ENCODE data around the gene LANCL2. TPM values are rescaled to one million over a fixed set of nuclear protein-coding genes. Genes with fewer than 3 reads are reported as not detected.

Gene LANCL2
- total and polyA plus RNA-seq, 2 of the 4 experiments (the other 2 are of a cell fraction), result 11.7 to 17.9 TPM

GRCh38 chr7:55409482-55410225 lies 44.5 kb downstream of the LANCL2 start:
- in situ Hi-C loops (cut with MboI; ENCODE audit: low sequenced_read_pairs) (loop anchor here (5.0 to 10.0 kb wide), 2 partner anchors 132 to 645 kb away; no protein-coding TSS in a partner anchor), dilution Hi-C loops (cut with HindIII; ENCODE audit: low sequenced_read_pairs, unreplicated experiment) (no loop called here), intact Hi-C loops (cut with micrococcal nuclease) (loop anchor here (5.0 kb wide), 1 partner anchor 42 kb away; the partner anchor contains the start of gene LANCL2)
- no peak overlapping the region for H3K4ac ChIP-seq (ENCODE audit: low read depth, low read length)
- no peak overlapping the region for H3K56ac ChIP-seq (ENCODE audit: extremely low read depth, insufficient read depth, low read length)
- H4K8ac ChIP-seq (ENCODE audit: low read depth in 2 of 2, low read length in 2 of 2), result no peak overlapping the region
- H2AK9ac ChIP-seq (replicated peaks; ENCODE audit: low read depth, low read length, poor library complexity), result no peak overlapping the region
- peaks cover 6% of the 10 kb centered on the region for H3K9me1 ChIP-seq (ENCODE audit: insufficient read depth, low read length)
- H3K9ac ChIP-seq (ENCODE audit: low read depth, low read length), result no peak overlapping the region
- no CpG with 5 or more reads among the region's 3 CpGs for WGBS, 2 experiments (ENCODE audit: extremely low coverage in 2 of 2, insufficient read length in 1 of 2)
- H4K20me1 ChIP-seq (ENCODE audit: insufficient read depth, low read length), result no peaks in the 10 kb centered on the region
- TF ChIP-seq NFE2L2 (IDR thresholded peaks at IDR 0.05; ENCODE audit: low read depth, low read length) (no peak), USF2 (IDR thresholded peaks at IDR 0.05; ENCODE audit: low read depth, low read length) (no peak), RFX5 (IDR thresholded peaks at IDR 0.05; ENCODE audit: low read depth, low read length) (no peak), ELK1 (IDR thresholded peaks at IDR 0.05; ENCODE audit: borderline replicate concordance, low read depth, low read length) (no peak), MXI1 (IDR thresholded peaks at IDR 0.05; ENCODE audit: borderline replicate concordance, low read depth, low read length) (no peak), CEBPB (IDR thresholded peaks at IDR 0.05; ENCODE audit: low read depth, low read length) (no peak), BHLHE40 (IDR thresholded peaks at IDR 0.05; ENCODE audit: low read depth, low read length) (no peak), CHD1 (IDR thresholded peaks at IDR 0.05; ENCODE audit: low read depth, low read length) (no peak), RCOR1 (IDR thresholded peaks at IDR 0.05; ENCODE audit: insufficient replicate concordance, low read length) (no peak), SMC3 (IDR thresholded peaks at IDR 0.05; ENCODE audit: low read depth, low read length) (no peak), CTCF (conservative IDR thresholded peaks at IDR 0.05; ENCODE audit: low read depth, low read length) (peak; percentile 25; the same call in 1 of the 2 replicates), POLR2A (IDR thresholded peaks at IDR 0.05; ENCODE audit: low read depth, low read length) (no peak), RAD21 (IDR thresholded peaks at IDR 0.05; ENCODE audit: low read length) (0 out of 2 replicates have a peak, but pooled peaks have one; percentile 25), MAFK (IDR thresholded peaks at IDR 0.05; ENCODE audit: low read depth, low read length) (no peak), FOS (IDR thresholded peaks at IDR 0.05; ENCODE audit: low read depth, low read length) (no peak)
- no peak overlapping the region for H3K14ac ChIP-seq (replicated peaks; ENCODE audit: low read depth, low read length)
- H3K4me2 ChIP-seq (ENCODE audit: low read depth, low read length), result no peak overlapping the region
- no peaks in the 10 kb centered on the region for H3K27me3 ChIP-seq (ENCODE audit: control insufficient read depth, insufficient read depth, low read length)
- H2BK15ac ChIP-seq (ENCODE audit: low read depth, low read length), result no peak overlapping the region
- no peaks in the 10 kb centered on the region for H3K4me1 ChIP-seq (ENCODE audit: control insufficient read depth, insufficient read depth, low read length)
- no peak overlapping the region for H4K5ac ChIP-seq (ENCODE audit: low read depth, low read length)
- H3K79me1 ChIP-seq (ENCODE audit: low read depth in 1 of 2, low read length in 2 of 2), result no peaks in the 10 kb centered on the region
- H2BK20ac ChIP-seq (ENCODE audit: low read depth, low read length), result no peak overlapping the region
- ChIA-PET POLR2A (ENCODE audit: unreplicated experiment) (no interaction called here), CTCF (interaction anchor here (0.7 to 1.4 kb wide), 5 partner anchors 11 to 125 kb away, joined by 3 read pairs; partner anchors contain the start of gene LANCL2)
- H3K36me3 ChIP-seq (ENCODE audit: control insufficient read depth, insufficient read depth, low read length), result peaks cover 5% of the 10 kb centered on the region; the same call in 1 of the 2 replicates
- H2AFZ ChIP-seq (replicated peaks; ENCODE audit: low read length, poor library complexity), result no peak overlapping the region
- H3K27ac ChIP-seq (ENCODE audit: insufficient read depth, low read length), result no peak overlapping the region
- H3K4me3 ChIP-seq (ENCODE audit: insufficient read depth, low read depth, low read length), result no peak overlapping the region
- DNase-seq (peak; percentile 35), ATAC-seq (ENCODE audit: low read depth) (peak; percentile 37; the same call in 1 of the 2 replicates)
- no peak overlapping the region for H2AK5ac ChIP-seq (ENCODE audit: low read depth, low read length)
- no peak overlapping the region for H3K18ac ChIP-seq (ENCODE audit: low read depth, low read length)
- H3K9me3 ChIP-seq (ENCODE audit: control insufficient read depth, insufficient read depth, low read length), result no peaks in the 10 kb centered on the region
- no peak overlapping the region for H4K91ac ChIP-seq (ENCODE audit: insufficient read depth, low read depth, low read length)
- H2BK5ac ChIP-seq (ENCODE audit: low read depth, low read length, poor library complexity, severe bottlenecking), result no peak overlapping the region
- no peak overlapping the region for H2BK120ac ChIP-seq (ENCODE audit: low read depth, low read length)
- no peak overlapping the region for H3K23ac ChIP-seq (ENCODE audit: low read depth, low read length)
- no TSS peak for BruUV-seq (replicated peaks)

Measured in IMR-90 (cell line).